HepG2 (cell line): ENCODE measurements around the gene MRPL18. TPM values are rescaled to one million over a fixed set of nuclear protein-coding genes. Genes with fewer than 3 reads are reported as not detected.

Source experiments
- ATAC-seq: fragments of 200-7000 bp; cut with Tn5 transposase; 3 replicates; pipeline ENCODE4 v1.9.1; 2020; ENCODE audit warnings: mild to moderate bottlenecking, moderate library complexity
- BruUV-seq: library from RNA; stranded (reverse); fragments of 400-500 nt; replicated peaks from 2 replicates; lab custom pipeline; 2021; lab: Mats Ljungman, UMichigan
- CTCF ChIA-PET: fragments of 300-600 bp; formaldehyde crosslinking; extraction: SDS; loops from one replicate; lab custom pipeline; 2021; ENCODE audit warnings: low total read pairs, inconsistent platforms, low intra/inter-chr PET ratio; lab: Yijun Ruan, JAX
- POLR2A ChIA-PET: fragments of 350-600 bp; sonication (Branson Sonifier 250); formaldehyde crosslinking; loops from one replicate; lab custom pipeline; 2020; ENCODE audit warnings: antibody characterized with exemption, inconsistent platforms; lab: Yijun Ruan, JAX
- DNase-seq: peaks from one replicate; pipeline ENCODE4 v3.0.0-alpha.2; 2015; ENCODE audit warnings: low spot score
- FAIRE-seq: peaks from 3 replicates; lab custom pipeline; 2011; peaks lifted over from hg19 to GRCh38; lab: Jason Lieb, UNC
- H2AFZ ChIP-seq: one replicate; pipeline ENCODE4 v1.6.1; 2011; ENCODE audit warnings: low read length, inconsistent platforms
- H3K27ac ChIP-seq: fragments of 300-600 bp; 3 replicates; pipeline ENCODE4 v1.8.0; 2011; ENCODE audit warnings: mixed run types, mild to moderate bottlenecking, mixed read lengths, low read length, inconsistent platforms; ENCODE audit not compliant: insufficient read depth; ENCODE audit errors: extremely low read length
- H3K27me3 ChIP-seq, 2 experiments: fragments of 200-600 bp in 1 of 2; 2 replicates in 1 of 2; 3 replicates in 1 of 2; pipeline versions ENCODE4 v1.6.0 to v1.8.0; 2011; ENCODE audit warnings: low read length in 2 of 2, mild to moderate bottlenecking in 2 of 2, moderate library complexity in 2 of 2, inconsistent platforms in 1 of 2; ENCODE audit not compliant: insufficient read depth in 2 of 2, control insufficient read depth in 1 of 2
- H3K36me3 ChIP-seq, 2 experiments: fragments of 200-600 bp in 1 of 2; replicated peaks in 1 of 2; 2 replicates in 1 of 2; 3 replicates in 1 of 2; pipeline versions ENCODE4 v1.5.1 to v1.8.0; 2011; ENCODE audit warnings: low read length in 2 of 2, inconsistent platforms in 1 of 2; ENCODE audit not compliant: insufficient read depth in 2 of 2, control insufficient read depth in 1 of 2
- H3K4me1 ChIP-seq: 2 replicates; pipeline ENCODE4 v1.5.1; 2012; ENCODE audit warnings: low read length, inconsistent platforms; ENCODE audit not compliant: insufficient read depth
- H3K4me2 ChIP-seq: 2 replicates; pipeline ENCODE4 v1.6.0; 2011; ENCODE audit warnings: low read depth, low read length, inconsistent platforms
- H3K4me3 ChIP-seq, 3 experiments: fragments of 200-600 bp in 1 of 3; sonication (generic), shearing (Covaris generic) in 1 of 3; replicated peaks in 1 of 3; 2 replicates each; pipeline ENCODE4 v1.5.1; 2011 to 2016; ENCODE audit warnings: low read length in 3 of 3, inconsistent platforms in 2 of 3, low read depth in 2 of 3, mild to moderate bottlenecking in 2 of 3, control low read depth in 1 of 3, mixed read lengths in 1 of 3; ENCODE audit not compliant: insufficient read depth in 1 of 3
- H3K79me2 ChIP-seq: one replicate; pipeline ENCODE4 v1.6.1; 2011; ENCODE audit warnings: low read length, inconsistent platforms; ENCODE audit not compliant: insufficient read depth
- H3K9ac ChIP-seq: 2 replicates; pipeline ENCODE4 v1.6.0; 2011; ENCODE audit warnings: mild to moderate bottlenecking, low read depth, low read length, inconsistent platforms; ENCODE audit not compliant: insufficient read depth
- H3K9me3 ChIP-seq: 2 replicates; pipeline ENCODE4 v1.5.1; 2012; ENCODE audit warnings: mild to moderate bottlenecking, low read length
- H4K20me1 ChIP-seq: 2 replicates; pipeline ENCODE4 v1.6.0; 2011; ENCODE audit warnings: inconsistent platforms, mild to moderate bottlenecking, low read length, moderate library complexity; ENCODE audit not compliant: insufficient read depth
- ATRX ChIP-seq: sonication (generic); formaldehyde crosslinking; IDR thresholded peaks from 2 replicates; pipeline ENCODE4 v1.4.0; 2020; ENCODE audit warnings: missing genetic modification reagents, borderline replicate concordance
- CAMTA2 ChIP-seq: sonication (generic); formaldehyde crosslinking; IDR thresholded peaks from 2 replicates; pipeline ENCODE4 v1.4.0; 2020; ENCODE audit warnings: mild to moderate bottlenecking, missing genetic modification reagents, borderline replicate concordance
- CEBPB ChIP-seq: IDR thresholded peaks from 2 replicates; pipeline ENCODE4 v1.6.1; 2011; ENCODE audit warnings: low read depth, low read length, improper control_type of control experiment, borderline replicate concordance
- CEBPG ChIP-seq: IDR thresholded peaks from 2 replicates; pipeline ENCODE4 v1.6.1; 2016
- TFE3 ChIP-seq: IDR thresholded peaks from 2 replicates; pipeline ENCODE4 v1.6.1; 2016
- ZNF18 ChIP-seq: sonication (generic); formaldehyde crosslinking; IDR thresholded peaks from 2 replicates; pipeline ENCODE4 v1.8.0; 2022; ENCODE audit warnings: mild to moderate bottlenecking, missing genetic modification reagents; ENCODE audit not compliant: insufficient replicate concordance
- ZNF501 ChIP-seq: sonication (generic); formaldehyde crosslinking; IDR thresholded peaks from 2 replicates; pipeline ENCODE4 v1.5.1; 2020; ENCODE audit warnings: mild to moderate bottlenecking, moderate library complexity, missing genetic modification reagents
- WGBS: methylation state at CpG from one replicate; pipeline ENCODE4 v1.1.6; 2017; ENCODE audit warnings: low lambda C conversion rate; 5-methylcytosine and 5-hydroxymethylcytosine counted together
- in situ Hi-C: cut with HindIII; loops from 2 replicates; pipeline ENCODE4 v1.10.0; 2017; ENCODE audit warnings: low pct_unique_long_range_greater_than_20kb; ENCODE audit not compliant: extremely low pct_ligation_motif_present
- intact Hi-C: fragments of 100-400 bp; cut with micrococcal nuclease; formaldehyde crosslinking; loops from one replicate; pipeline ENCODE4 v1.10.0; 2022; ENCODE audit not compliant: unreplicated experiment
- polyA plus RNA-seq, 8 experiments: library from polyadenylated mRNA; depleted of rRNA in 3 of 8; stranded (reverse) in 7 of 8; unstranded in 1 of 8; fragments of >200 nt; fragmentation: Illumina TruSeq in 4 of 8; extraction: Trizol in 4 of 8; gene quantifications; 2 replicates each; pipeline versions ENCODE4 v1.2.1 to v1.2.3, GENCODE V29; 2011 to 2016; ENCODE audit warnings: low read depth in 4 of 8, missing spikeins in 1 of 8, mixed read lengths in 1 of 8; ENCODE audit not compliant: insufficient read depth in 1 of 8
- total RNA-seq, 5 experiments: library from RNA; depleted of rRNA; stranded (reverse); fragments of >200 nt; fragmentation: Illumina TruSeq; extraction: Trizol; gene quantifications; 2 replicates each; pipeline ENCODE4 v1.2.3, GENCODE V29; 2016; ENCODE audit warnings: low read depth in 1 of 5
- TF ChIP-seq, protein P1 (sequence below): sonication (generic); formaldehyde crosslinking; conservative IDR thresholded peaks from 2 replicates; pipeline ENCODE4 v1.8.0; 2022; ENCODE audit warnings: missing genetic modification reagents

MRPL18 gene
- total and polyA plus RNA-seq, 2 of the 13 experiments (the other 11 are each of a cell fraction or from before 2014, with no cell fraction given): 85.6 to 176 TPM

DNA sequence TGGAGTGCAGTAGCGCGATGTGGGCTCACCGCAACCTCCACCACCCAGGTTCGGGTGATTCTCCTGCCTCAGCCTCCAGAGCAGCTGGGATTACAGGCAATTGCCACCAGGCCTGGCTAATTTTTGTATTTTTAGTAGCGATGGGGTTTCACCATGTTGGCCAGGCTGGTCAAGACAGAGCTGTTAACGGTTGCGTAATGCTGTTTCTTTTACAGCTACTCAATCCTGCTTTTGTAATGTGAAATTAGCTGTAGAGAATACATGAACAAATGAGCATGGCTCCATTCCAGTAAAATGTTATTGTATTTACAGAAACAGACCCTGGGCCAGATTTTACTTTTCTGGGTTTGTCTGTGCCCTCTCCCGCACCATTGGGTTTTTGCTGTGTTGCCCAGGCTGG, 11.7 kb downstream of the MRPL18 start:
- Histone ChIP-seq H3K4me3 (no peak overlapping the region), H2AFZ (no peak overlapping the region), H3K9me3 (no peaks in the 10 kb centered on the region), H3K79me2 (no peaks in the 10 kb centered on the region), H3K4me2 (no peak overlapping the region), H3K4me1 (peaks cover 22% of the 10 kb centered on the region), H3K27me3 (no peaks in the 10 kb centered on the region), H3K9ac (no peak overlapping the region), H3K27ac (no peak overlapping the region), H4K20me1 (no peaks in the 10 kb centered on the region), H3K36me3 (peaks cover 6 to 21% of the 10 kb centered on the region in 2 experiments)
- WGBS: 87% methylated on average over 8 of the region's 8 CpGs
- in situ Hi-C loops: no loop called here
- DNase-seq: no peak
- BruUV-seq: no TSS peak
- TF ChIP-seq CAMTA2: no peak
- TF ChIP-seq ZNF501: no peak
- TF ChIP-seq CEBPB: peak; percentile 87
- no peak for TF ChIP-seq ATRX (CRISPR knock-in tag)
- peak; percentile 57 for TF ChIP-seq CEBPG (CRISPR knock-in tag)
- TF ChIP-seq, protein P1, sequence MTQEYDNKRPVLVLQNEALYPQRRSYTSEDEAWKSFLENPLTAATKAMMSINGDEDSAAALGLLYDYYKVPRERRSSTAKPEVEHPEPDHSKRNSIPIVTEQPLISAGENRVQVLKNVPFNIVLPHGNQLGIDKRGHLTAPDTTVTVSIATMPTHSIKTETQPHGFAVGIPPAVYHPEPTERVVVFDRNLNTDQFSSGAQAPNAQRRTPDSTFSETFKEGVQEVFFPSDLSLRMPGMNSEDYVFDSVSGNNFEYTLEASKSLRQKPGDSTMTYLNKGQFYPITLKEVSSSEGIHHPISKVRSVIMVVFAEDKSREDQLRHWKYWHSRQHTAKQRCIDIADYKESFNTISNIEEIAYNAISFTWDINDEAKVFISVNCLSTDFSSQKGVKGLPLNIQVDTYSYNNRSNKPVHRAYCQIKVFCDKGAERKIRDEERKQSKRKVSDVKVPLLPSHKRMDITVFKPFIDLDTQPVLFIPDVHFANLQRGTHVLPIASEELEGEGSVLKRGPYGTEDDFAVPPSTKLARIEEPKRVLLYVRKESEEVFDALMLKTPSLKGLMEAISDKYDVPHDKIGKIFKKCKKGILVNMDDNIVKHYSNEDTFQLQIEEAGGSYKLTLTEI (CRISPR knock-in tag): no peak
- TF ChIP-seq TFE3: no peak
- no peak for TF ChIP-seq ZNF18 (CRISPR knock-in tag)
- intact Hi-C loops: no loop called here
- ChIA-PET CTCF (no interaction called here), POLR2A (interaction anchor here (4.2 kb wide), 1 partner anchor 12 kb away, joined by 29 read pairs; the partner anchor contains the start of genes MRPL18 and TCP1)
- no peak for ATAC-seq
- FAIRE-seq: no peak
